ENCODE measurements around the gene ZNF579.

ZNF579 gene

GRCh38 chr19:55580628-55581144 lies at the start of gene ZNF579:
TSS of gene ZNF579 (minus strand) at chr19:55580848. CDS start at chr19:55579639, 1,209 bp downstream.
- DNase-seq = peak; percentile 94

DNA sequence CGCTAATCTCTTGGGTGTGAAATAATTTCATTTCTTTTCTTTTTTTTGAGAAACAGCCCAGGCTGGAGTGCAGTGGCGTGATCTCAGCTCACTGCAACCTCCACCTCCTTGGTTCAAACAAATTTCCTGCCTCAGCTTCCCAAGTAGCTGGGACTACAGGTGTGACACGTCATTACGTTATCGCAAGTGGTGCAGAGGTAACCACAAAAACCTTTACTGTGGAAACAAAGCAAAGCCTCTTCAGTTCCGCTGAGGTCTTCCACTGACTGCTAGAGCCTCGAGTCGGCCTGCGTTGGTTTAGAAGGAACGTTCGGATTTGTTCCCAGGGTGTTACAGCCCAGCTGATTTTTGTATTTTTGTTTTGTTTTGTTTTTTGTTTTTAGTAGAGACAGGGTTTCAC lies 45.7 kb upstream of the ZNF579 start:
- DNase-seq = no peak

GRCh38 chr19:55625004-55625326 lies 44.3 kb upstream of the ZNF579 start:
- no peak for DNase-seq

DNA sequence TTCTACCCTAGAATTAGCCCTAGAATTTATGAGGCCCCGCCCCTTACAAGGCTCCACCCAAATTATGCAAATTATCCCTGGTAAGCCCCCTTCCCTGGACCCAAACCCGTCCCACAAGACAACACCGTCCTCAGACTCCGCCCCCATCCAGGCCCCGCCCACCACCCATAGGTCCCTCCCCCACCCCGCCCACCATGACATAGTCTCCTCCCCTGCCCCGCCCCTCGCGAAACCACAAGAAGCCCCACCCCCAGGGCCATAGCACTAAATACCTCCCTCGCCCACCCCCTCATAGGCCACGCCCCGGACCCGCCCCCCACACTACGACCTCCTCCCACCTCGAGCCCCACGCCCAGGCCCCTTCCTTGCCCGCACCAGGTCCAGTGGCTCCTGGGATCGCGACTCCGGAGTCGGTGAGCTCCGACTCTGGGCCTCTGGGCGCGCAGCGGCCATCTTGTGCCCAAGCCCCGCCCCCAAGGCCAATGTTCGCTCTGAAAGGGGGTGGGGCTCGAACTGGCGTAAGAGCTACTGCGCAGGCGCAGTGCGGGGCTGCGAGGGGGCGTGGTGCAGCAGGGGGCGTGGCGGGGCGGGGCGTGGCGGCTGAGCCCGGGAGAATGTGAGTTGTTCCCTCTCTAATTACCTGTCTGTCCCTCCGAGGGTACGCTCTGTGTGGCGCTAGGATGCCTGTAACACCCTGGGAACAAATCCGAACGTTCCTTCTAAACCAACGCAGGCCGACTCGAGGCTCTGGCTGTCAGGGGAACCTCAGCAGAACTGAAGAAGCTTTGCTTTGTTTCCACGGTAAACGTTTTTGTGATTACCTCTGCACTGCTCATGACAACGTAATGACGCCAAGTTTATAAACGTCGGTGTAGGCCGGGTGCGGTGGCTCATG lies 43.7 kb upstream of the ZNF579 start, which contains the start of gene ZNF784:
ZNF784 (minus strand) TSS at position 458 of the 895 bp plus-strand sequence; CDS start at position 453, 5 bp downstream.
- peak; percentile 97 for DNase-seq

GRCh38 chr19:55623561-55623960 lies 42.9 kb upstream of the ZNF579 start:
- DNase-seq = no peak

DNA sequence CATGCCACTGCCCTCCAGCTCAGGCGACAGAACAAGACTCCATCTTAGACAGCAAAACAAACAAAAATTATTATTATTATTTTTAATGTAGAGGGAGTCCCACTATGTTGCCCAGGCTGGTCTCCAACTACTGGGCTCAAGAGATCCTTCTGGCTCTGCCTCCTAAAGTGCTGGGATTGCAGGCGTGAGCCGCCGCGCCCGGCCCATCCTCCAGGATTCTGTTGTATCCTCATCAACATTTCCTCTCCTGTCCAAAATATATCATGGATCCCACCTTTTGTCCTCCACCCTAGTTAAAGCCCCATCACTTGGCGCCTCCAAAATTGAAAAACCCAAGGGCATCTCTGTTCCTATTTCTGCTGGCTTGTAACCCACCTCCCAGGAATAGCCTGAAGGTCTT lies 42.5 kb upstream of the ZNF579 start:
- DNase-seq = no peak

DNA sequence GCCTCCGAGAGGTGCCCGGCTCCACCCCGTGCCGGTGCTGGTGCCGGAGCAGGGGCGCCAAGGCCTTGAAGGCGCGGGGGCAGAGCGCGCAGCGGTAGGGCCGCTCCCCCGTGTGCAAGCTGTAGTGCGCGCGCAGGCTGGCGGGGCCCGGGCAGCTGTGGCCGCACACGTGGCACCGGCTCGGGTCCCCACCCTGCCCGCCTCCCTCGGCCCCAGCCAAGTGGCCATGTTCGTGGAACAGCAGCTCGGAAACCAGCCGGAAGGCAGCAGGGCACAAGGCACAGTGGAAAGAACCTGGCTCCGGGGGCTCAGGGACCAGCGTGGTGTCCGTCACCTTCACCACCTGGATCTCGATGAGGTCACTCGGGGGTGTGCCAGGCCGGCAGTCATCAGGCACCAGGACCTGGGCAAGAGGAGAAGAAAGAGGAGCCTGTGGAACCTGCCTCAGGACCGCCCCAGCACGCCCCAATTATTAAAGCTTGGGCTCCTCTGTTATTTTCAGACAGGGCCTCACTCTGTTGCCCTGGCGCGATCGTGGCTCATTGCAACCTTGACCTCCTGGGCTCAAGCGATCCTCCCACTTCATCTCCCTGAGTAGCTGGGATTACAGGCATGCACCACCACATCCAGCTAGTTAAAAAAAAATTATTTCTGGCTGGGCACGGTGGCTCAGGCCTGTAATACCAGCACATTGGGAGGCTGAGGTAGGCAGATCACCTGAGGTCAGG lies 41.8 kb upstream of the ZNF579 start:
- DNase-seq = no peak

GRCh38 chr19:55621673-55622231 lies 41.1 kb upstream of the ZNF579 start:
- DNase-seq = no peak

DNA sequence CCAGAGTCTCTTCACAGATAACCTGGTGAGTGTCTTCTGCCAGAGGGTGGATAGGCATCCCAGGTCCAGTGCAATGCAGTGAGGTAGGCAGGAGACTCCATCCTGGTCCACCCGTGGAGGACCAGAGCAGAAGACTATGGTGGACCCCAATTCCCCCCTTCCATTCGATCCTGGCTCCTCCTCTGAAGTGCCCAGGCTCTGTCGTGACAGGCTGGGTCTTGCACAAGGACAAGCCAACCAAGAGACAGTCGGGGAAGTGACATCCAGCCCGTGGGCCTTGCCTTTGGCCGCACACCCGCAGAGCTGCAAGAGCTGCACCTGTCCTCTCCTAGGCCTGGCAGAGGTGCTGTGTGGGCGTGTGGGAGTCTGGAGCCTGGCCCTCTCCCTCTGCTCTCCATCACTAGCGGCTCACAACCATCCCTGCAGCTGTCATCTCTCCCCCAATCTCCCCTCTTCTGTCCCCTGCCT lies 40.6 kb upstream of the ZNF579 start:
- no peak for DNase-seq

DNA sequence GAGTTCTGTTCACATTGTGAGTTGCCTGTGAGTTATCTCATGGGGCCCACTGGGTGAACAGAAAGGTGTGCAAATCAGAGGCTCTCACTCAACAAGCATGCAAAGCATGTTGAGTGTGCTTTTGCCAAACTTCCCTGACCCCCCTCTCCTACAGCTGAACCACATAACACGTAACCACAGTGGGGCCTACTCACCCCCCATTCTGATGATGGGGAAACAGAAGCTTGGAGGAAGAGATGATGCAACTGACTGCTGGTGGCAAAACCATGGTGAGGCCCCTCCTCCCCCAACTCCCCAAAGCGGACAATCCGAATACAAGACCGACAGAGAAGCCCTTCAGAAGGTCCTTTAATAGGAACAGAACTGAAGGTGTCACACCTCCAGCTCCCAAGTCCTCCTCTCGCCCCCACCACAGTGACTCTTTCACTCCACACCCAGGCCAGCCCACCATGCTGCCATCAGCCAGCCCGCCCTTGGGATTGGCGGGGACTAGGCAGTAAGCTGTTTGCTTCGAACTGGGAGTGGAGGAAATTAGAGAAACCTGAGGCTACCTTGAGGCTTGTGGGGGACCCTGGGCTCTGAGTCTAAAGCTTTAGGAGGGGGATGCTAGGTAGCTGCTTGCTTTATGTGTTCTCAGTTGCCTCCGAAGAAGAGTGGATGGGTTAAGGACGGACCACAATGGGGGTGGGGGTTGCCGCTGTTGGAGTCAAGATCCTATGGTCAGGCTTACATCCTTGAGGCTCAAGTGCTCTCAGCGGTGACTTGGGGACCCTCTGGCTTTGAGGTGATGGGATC lies 40.0 kb upstream of the ZNF579 start:
- no peak for DNase-seq

DNA sequence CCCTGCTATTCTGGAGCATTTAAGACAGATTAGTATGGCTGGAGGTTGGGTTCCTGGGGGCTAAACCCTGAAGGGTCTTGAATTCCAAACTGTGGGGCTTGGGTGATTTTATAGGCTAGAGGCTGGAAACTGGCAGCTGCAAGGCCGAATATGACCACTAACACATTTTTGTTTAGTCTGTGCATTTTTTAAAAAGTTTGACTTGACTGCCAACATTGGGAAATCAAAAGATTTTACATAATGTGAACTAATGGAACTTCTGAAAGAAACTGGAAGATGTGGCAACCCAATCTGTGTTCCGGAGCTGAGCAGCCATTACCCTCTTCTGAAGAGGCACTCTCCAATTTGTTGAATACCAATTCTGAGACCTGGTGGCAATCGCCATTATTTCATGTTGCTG lies 38.6 kb upstream of the ZNF579 start:
- DNase-seq = no peak

DNA sequence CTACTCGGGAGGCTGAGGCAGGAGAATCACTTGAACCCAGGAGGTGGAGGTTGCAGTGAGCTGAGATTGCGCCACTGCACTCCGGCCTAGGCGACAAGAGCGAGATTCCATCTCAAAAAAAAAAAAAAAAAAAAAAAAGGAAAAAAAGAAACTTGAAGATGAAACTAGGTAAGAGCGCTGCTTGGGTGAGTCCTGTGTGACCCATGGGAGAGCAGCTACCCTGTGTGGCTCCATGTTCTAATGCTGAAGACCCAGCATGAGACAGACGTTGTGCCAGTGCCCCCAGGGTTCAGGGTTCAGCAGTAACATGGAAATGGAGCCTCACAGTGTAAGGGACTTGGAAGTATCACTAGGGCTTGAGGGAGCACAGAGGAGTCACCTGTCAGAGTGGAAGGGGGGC lies 37.8 kb upstream of the ZNF579 start:
- no peak for DNase-seq

GRCh38 chr19:55617426-55617825 lies 36.8 kb upstream of the ZNF579 start:
- DNase-seq = no peak

GRCh38 chr19:55616395-55616875 lies 35.8 kb upstream of the ZNF579 start:
- no peak for DNase-seq

- no peak for DNase-seq
Measured at GRCh38 chr19:55615543-55616394, 35.1 kb upstream of the ZNF579 start.

DNA sequence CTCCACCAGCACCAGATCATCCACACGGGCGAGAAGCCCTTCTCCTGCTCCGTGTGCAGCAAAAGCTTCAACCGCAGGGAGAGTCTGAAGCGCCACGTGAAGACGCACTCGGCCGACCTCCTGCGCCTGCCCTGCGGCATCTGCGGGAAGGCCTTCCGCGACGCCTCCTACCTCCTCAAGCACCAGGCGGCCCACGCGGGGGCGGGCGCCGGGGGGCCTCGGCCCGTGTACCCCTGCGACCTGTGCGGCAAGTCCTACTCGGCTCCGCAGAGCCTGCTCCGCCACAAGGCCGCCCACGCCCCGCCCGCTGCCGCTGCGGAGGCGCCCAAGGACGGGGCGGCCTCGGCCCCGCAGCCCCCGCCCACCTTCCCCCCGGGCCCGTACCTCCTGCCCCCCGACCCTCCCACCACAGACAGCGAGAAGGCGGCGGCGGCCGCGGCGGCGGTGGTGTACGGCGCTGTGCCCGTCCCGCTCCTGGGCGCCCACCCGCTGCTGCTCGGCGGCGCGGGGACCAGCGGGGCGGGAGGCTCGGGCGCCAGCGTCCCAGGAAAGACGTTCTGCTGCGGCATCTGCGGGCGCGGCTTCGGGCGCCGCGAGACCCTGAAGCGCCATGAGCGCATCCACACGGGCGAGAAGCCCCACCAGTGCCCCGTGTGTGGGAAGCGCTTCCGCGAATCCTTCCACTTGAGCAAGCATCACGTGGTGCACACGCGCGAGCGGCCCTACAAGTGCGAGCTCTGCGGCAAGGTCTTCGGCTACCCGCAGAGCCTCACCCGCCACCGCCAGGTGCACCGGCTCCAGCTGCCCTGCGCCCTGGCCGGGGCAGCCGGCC lies 34.3 kb upstream of the ZNF579 start:
- DNase-seq = no peak

DNA sequence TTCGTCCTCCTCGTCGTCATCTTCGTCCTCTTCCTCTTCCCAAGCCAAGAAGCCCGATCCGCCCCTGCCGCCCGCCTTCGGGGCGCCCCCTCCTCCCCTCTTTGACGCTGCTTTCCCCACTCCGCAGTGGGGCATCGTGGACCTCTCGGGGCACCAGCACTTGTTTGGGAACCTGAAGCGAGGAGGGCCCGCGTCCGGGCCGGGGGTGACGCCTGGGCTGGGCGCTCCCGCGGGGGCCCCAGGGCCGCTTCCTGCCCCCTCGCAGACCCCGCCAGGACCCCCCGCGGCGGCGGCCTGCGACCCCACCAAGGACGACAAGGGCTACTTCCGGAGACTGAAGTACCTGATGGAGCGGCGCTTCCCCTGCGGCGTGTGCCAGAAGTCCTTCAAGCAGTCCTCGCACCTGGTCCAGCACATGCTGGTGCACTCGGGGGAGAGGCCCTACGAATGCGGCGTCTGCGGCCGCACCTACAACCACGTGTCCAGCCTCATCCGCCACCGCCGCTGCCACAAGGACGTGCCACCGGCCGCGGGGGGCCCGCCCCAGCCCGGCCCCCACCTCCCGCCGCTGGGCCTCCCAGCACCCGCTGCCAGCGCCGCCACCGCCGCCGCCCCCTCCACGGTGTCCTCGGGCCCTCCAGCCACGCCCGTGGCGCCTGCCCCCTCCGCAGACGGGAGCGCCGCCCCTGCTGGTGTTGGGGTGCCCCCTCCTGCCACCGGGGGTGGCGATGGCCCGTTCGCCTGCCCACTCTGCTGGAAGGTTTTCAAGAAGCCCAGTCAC lies 33.5 kb upstream of the ZNF579 start:
- DNase-seq = no peak

DNA sequence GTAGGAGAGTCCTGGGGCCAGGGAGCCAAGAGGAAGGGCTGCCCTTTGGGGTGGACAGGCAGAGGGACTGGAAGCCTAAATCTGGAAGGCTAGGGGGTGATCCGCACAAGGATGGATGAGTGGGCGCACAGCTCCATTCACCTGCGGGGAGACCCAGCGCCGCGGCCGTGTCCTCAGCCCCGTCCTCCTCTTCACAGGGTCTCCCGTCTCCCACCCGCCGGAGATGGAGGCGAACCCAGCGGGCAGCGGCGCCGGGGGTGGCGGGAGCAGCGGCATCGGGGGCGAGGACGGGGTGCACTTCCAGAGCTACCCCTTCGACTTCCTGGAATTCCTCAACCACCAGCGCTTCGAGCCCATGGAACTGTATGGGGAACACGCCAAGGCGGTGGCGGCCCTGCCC lies 32.7 kb upstream of the ZNF579 start:
- no peak for DNase-seq

GRCh38 chr19:55611983-55612645 lies 31.5 kb upstream of the ZNF579 start:
- no peak for DNase-seq

Measured in NCI-H1105 (cell line).